CD14-positive monocyte (primary cell): ENCODE measurements around the gene UBR3. TPM values are rescaled to one million over a fixed set of nuclear protein-coding genes. Genes with fewer than 3 reads are reported as not detected.

Source experiments
- DNase-seq, 3 donors: peaks; one replicate each; pipeline ENCODE4 v3.0.0-alpha.2; 2011 to 2022
- H2AFZ ChIP-seq: 2 replicates; pipeline ENCODE4 v1.6.0; 2012; ENCODE audit warnings: mild to moderate bottlenecking, low read depth, low read length, inconsistent platforms; ENCODE audit not compliant: insufficient read depth, poor library complexity, severe bottlenecking
- H3K27ac ChIP-seq, 2 donors: 1 replicate in 1 of 2; 2 replicates in 1 of 2; pipeline ENCODE4 v1.5.1; 2012 to 2013; ENCODE audit warnings: low read length in 2 of 2, control low read depth in 1 of 2, inconsistent platforms in 1 of 2, low read depth in 1 of 2, mild to moderate bottlenecking in 1 of 2
- H3K27me3 ChIP-seq, 2 donors: one replicate each; pipeline versions ENCODE4 v1.6.0 to v1.6.1; 2011 to 2013; ENCODE audit warnings: low read length in 2 of 2; ENCODE audit not compliant: control insufficient read depth in 2 of 2, insufficient read depth in 2 of 2
- H3K36me3 ChIP-seq, 2 donors: replicated peaks in 1 of 2; 1 replicate in 1 of 2; 2 replicates in 1 of 2; pipeline versions ENCODE4 v1.5.1 to v1.6.1; 2012 to 2013; ENCODE audit warnings: low read length in 2 of 2, control low read depth in 1 of 2, inconsistent platforms in 1 of 2, mild to moderate bottlenecking in 1 of 2; ENCODE audit not compliant: insufficient read depth in 2 of 2, control insufficient read depth in 1 of 2
- H3K4me1 ChIP-seq, 2 donors: 1 replicate in 1 of 2; 2 replicates in 1 of 2; pipeline versions ENCODE4 v1.5.1 to v1.6.1; 2012 to 2013; ENCODE audit warnings: low read length in 2 of 2, control low read depth in 1 of 2, inconsistent platforms in 1 of 2, mild to moderate bottlenecking in 1 of 2, moderate library complexity in 1 of 2; ENCODE audit not compliant: insufficient read depth in 2 of 2, control insufficient read depth in 1 of 2
- H3K4me2 ChIP-seq: replicated peaks from 2 replicates; pipeline ENCODE3; 2012; ENCODE audit warnings: low read length, moderate library complexity, mild to moderate bottlenecking; ENCODE audit not compliant: poor library complexity, severe bottlenecking; ENCODE audit errors: extremely low read depth
- H3K4me3 ChIP-seq, 3 experiments: fragments of 200-600 bp in 1 of 3; sonication (generic) in 1 of 3; replicated peaks in 1 of 3; 1 replicate in 2 of 3; 2 replicates in 1 of 3; pipeline ENCODE4 v1.5.1; 2011 to 2013; ENCODE audit warnings: low read length in 3 of 3, mild to moderate bottlenecking in 3 of 3, control low read depth in 2 of 3, low read depth in 2 of 3, inconsistent platforms in 1 of 3, moderate library complexity in 1 of 3
- H3K79me2 ChIP-seq: 2 replicates; pipeline ENCODE4 v1.6.0; 2012; ENCODE audit warnings: mild to moderate bottlenecking, control low read depth, inconsistent platforms, low read length, moderate library complexity; ENCODE audit not compliant: insufficient read depth
- H3K9ac ChIP-seq: 2 replicates; pipeline ENCODE4 v1.6.0; 2017; ENCODE audit warnings: low read length, mild to moderate bottlenecking; ENCODE audit not compliant: insufficient read depth, poor library complexity, severe bottlenecking
- H3K9me3 ChIP-seq, 2 donors: replicated peaks in 1 of 2; 1 replicate in 1 of 2; 2 replicates in 1 of 2; pipeline versions ENCODE4 v1.5.1 to v1.6.1; 2012 to 2013; ENCODE audit warnings: low read length in 2 of 2, control low read depth in 1 of 2; ENCODE audit not compliant: control insufficient read depth in 1 of 2, insufficient read depth in 1 of 2
- H4K20me1 ChIP-seq: 2 replicates; pipeline ENCODE4 v1.6.0; 2012; ENCODE audit warnings: mild to moderate bottlenecking, low read length, control low read depth, moderate library complexity; ENCODE audit not compliant: insufficient read depth
- H3K27ac Mint-ChIP-seq, 7 donors: one replicate each; pipeline ENCODE4 v1.8.0; 2020; ENCODE audit warnings: mild to moderate bottlenecking in 7 of 7, mixed read lengths in 7 of 7, moderate library complexity in 6 of 7, inconsistent platforms in 2 of 7
- H3K27me3 Mint-ChIP-seq, 3 donors: one replicate each; pipeline ENCODE4 v1.8.0; 2021 to 2022; ENCODE audit warnings: low read depth in 3 of 3, mild to moderate bottlenecking in 3 of 3, mixed read lengths in 3 of 3, moderate library complexity in 3 of 3, inconsistent platforms in 1 of 3
- H3K36me3 Mint-ChIP-seq, 2 donors: one replicate each; pipeline ENCODE4 v1.8.0; 2020; ENCODE audit warnings: mixed read lengths in 2 of 2, inconsistent platforms in 1 of 2, mild to moderate bottlenecking in 1 of 2
- H3K4me1 Mint-ChIP-seq: one replicate; pipeline ENCODE4 v1.8.0; 2020; ENCODE audit warnings: mild to moderate bottlenecking, mixed read lengths
- H3K4me3 Mint-ChIP-seq, 2 donors: one replicate each; pipeline ENCODE4 v1.8.0; 2020; ENCODE audit warnings: mild to moderate bottlenecking in 2 of 2, mixed read lengths in 2 of 2, moderate library complexity in 1 of 2
- H3K9me3 Mint-ChIP-seq, 7 donors: one replicate each; pipeline ENCODE4 v1.8.0; 2020 to 2022; ENCODE audit warnings: mixed read lengths in 7 of 7, mild to moderate bottlenecking in 6 of 7, moderate library complexity in 6 of 7, inconsistent platforms in 2 of 7
- WGBS: methylation state at CpG from one replicate; pipeline ENCODE4 v1.1.5; 2013; ENCODE audit warnings: missing lambda C conversion rate; ENCODE audit not compliant: insufficient coverage; 5-methylcytosine and 5-hydroxymethylcytosine counted together
- intact Hi-C, 2 donors: fragments of 100-400 bp; cut with micrococcal nuclease; formaldehyde crosslinking; loops; one replicate each; pipeline versions ENCODE4 v1.15.0 to v1.15.1; 2023
- polyA plus RNA-seq, 3 donors: library from polyadenylated mRNA; depleted of rRNA in 1 of 3; unstranded in 2 of 3; stranded (reverse) in 1 of 3; fragments of 300-500 nt in 2 of 3; fragments of >200 nt in 1 of 3; fragmentation: Illumina TruSeq in 2 of 3; gene quantifications; 1 replicate in 2 of 3; 2 replicates in 1 of 3; pipeline ENCODE4 v1.2.3, GENCODE V29; 2012 to 2021
- TF ChIP-seq, protein P1 (sequence below): fragments of 200-600 bp; IDR thresholded peaks from one replicate; pipeline ENCODE4 v1.8.0; 2022; ENCODE audit warnings: antibody characterized with exemption, mild to moderate bottlenecking

The UBR3 gene
- polyA plus RNA-seq, 3 donors: 4.3 to 10.7 (median 4.7) TPM

GRCh38 chr2:169823996-169824372 is 3.3 kb upstream of the UBR3 start:
- intact Hi-C loops: loop anchor here (10.0 kb wide), 3 partner anchors 111 to 249 kb away; partner anchors contain the start of genes FASTKD1 (in 1 of the 2) and PPIG (in 1 of the 2)
- Histone ChIP-seq H3K36me3 (peaks cover 3 to 5% of the 10 kb centered on the region in 2 donors), H3K79me2 (peaks cover 41% of the 10 kb centered on the region), H3K4me1 (peaks cover 23 to 40% of the 10 kb centered on the region in 2 donors), H3K4me2 (peak overlapping the region; percentile 93), H2AFZ (peak overlapping the region; percentile 95), H3K9ac (peak overlapping the region; percentile 79), H3K27me3 (no peaks in the 10 kb centered on the region), H3K4me3 (peak overlapping the region; percentile 83 to 95 (median 92)), H4K20me1 (peaks cover 12% of the 10 kb centered on the region), H3K9me3 (no peaks in the 10 kb centered on the region), H3K27ac (peak overlapping the region in 1 of 2 donors; percentile 81)
- DNase-seq: no peak
- H3K27me3 Mint-ChIP-seq: peaks cover 1 to 2% (median 2%) of the 10 kb centered on the region in 3 donors
- H3K27ac Mint-ChIP-seq: peak overlapping the region in 5 of 7 donors; percentile 54 to 76 (median 69)
- WGBS: no CpG with 5 or more reads among the region's 4 CpGs
- H3K4me1 Mint-ChIP-seq: peaks cover 34% of the 10 kb centered on the region
- peaks cover 0 to 1% (median 0%) of the 10 kb centered on the region in 7 donors for H3K9me3 Mint-ChIP-seq
- peak overlapping the region; percentile 84 to 92 for H3K4me3 Mint-ChIP-seq
- peaks cover 11 to 29% of the 10 kb centered on the region in 2 donors for H3K36me3 Mint-ChIP-seq
- TF ChIP-seq, protein P1, sequence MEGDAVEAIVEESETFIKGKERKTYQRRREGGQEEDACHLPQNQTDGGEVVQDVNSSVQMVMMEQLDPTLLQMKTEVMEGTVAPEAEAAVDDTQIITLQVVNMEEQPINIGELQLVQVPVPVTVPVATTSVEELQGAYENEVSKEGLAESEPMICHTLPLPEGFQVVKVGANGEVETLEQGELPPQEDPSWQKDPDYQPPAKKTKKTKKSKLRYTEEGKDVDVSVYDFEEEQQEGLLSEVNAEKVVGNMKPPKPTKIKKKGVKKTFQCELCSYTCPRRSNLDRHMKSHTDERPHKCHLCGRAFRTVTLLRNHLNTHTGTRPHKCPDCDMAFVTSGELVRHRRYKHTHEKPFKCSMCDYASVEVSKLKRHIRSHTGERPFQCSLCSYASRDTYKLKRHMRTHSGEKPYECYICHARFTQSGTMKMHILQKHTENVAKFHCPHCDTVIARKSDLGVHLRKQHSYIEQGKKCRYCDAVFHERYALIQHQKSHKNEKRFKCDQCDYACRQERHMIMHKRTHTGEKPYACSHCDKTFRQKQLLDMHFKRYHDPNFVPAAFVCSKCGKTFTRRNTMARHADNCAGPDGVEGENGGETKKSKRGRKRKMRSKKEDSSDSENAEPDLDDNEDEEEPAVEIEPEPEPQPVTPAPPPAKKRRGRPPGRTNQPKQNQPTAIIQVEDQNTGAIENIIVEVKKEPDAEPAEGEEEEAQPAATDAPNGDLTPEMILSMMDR: no peak

DNA sequence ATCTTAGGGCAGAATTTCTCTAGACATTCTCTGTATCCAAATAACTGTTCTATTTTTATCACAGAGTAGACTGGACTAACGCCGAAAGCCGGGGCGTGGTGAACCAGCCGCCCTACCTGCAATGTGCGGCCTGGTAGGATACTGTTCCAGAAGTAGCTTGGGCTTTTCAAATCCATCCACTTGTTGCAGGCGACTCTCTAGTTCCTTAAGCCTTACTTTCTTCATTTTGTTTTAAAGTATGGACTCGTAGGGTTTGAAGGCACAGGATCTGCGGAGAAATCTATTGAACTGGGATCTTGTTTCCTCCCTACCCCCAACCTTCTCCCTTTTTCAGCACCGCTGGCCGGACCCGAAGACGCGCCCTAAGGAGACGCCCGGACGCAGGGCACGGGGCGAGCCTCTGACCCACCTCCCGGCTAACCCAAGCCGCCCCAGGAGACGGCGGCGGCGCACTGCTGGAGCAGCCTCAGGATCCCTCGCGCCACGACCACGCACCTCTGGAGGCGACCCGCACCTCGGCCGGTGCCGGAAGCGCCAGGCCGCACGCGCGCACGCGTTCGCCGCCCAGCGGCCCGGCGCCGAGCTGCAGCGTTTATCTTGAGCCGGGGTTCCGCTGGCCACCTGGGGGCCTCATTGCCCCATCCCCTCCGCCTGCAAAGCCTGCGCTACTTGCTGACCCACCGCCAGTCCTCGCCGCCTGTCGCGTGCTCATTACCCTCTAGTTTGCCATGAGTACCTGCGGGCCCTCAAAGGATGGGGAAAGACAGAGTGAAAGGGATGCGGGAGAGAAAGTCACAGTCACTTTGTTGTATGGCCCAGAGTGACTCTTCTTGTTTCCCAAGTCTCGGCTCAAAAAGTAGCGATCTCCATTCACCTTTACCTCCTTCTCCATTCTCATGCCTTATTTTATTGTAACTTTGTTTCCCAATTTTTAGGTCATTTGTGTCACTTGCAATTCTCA is 2.6 kb upstream of the UBR3 start, which contains the start of gene METTL5:
TSS of gene METTL5 (minus strand) at position 533 of the 961 bp plus-strand sequence. CDS start at position 225, 308 bp downstream.
- Mint-ChIP-seq H3K27ac (peak within 1 kb of the TSS in 6 of 7 donors; percentile 54 to 76 (median 68)), H3K4me1 (peaks cover 40% of the 10 kb centered on the region), H3K4me3 (peak within 1 kb of the TSS; percentile 84 to 92), H3K9me3 (peaks cover 0 to 1% (median 0%) of the 10 kb centered on the region in 7 donors), H3K36me3 (peaks cover 9 to 26% of the 10 kb centered on the region in 2 donors), H3K27me3 (peaks cover 1 to 2% (median 2%) of the 10 kb centered on the region in 3 donors)
- Histone ChIP-seq H3K79me2 (peaks cover 48% of the 10 kb centered on the region), H3K36me3 (peaks cover 0 to 3% of the 10 kb centered on the region in 2 donors), H3K9me3 (no peaks in the 10 kb centered on the region), H3K27me3 (no peaks in the 10 kb centered on the region), H2AFZ (peak within 1 kb of the TSS; percentile 95), H3K27ac (peak within 1 kb of the TSS in 1 of 2 donors; percentile 81), H3K4me1 (peaks cover 27 to 44% of the 10 kb centered on the region in 2 donors), H3K9ac (peak within 1 kb of the TSS; percentile 79), H3K4me2 (peak within 1 kb of the TSS; percentile 93), H3K4me3 (peak within 1 kb of the TSS; percentile 83 to 95 (median 92)), H4K20me1 (peaks cover 19% of the 10 kb centered on the region)
- WGBS: 0% methylated on average over 50 of the region's 61 CpGs
- TF ChIP-seq, protein P1: peak; percentile 95
- DNase-seq: peak; percentile 51 to 77 (median 73)
- intact Hi-C loops: loop anchor here (10.0 kb wide), 3 partner anchors 110 to 250 kb away; partner anchors contain the start of genes FASTKD1 (in 1 of the 2) and PPIG (in 1 of the 2)
